Loucy (cell line): ENCODE results near the gene PIBF1.

Experiments used
- EZH2phosphoT487 ChIP-seq: fragments of 200-600 bp; IDR thresholded peaks from 2 replicates; pipeline ENCODE4 v1.6.1; 2018; ENCODE audit warnings: antibody characterized with exemption, mild to moderate bottlenecking, moderate library complexity, borderline replicate concordance
- TF ChIP-seq, protein P1 (sequence below): fragments of 200-600 bp; sonication (generic); conservative IDR thresholded peaks from 2 replicates; pipeline ENCODE4 v1.5.1; 2014; ENCODE audit warnings: mild to moderate bottlenecking, antibody characterized with exemption, low read length

DNA sequence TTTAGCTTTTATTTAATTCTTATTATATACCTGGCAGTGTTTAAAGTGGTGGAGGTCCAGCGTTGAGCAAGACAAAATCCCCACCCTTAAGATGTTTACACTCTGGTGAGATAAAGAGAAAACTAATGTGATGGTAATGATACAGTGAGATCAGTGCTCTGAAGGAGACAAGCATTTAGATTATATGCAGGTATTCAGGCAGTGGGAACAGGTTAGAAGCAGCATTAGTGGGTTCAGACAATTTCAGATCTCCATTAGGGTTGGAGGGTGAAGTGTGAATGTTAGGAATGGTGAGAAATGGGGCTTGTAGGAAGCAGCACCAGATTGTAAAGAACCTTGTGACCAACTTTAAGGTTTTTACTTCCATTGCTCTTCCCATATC, 39.0 kb downstream of the PIBF1 start:
- TF ChIP-seq, protein P1, sequence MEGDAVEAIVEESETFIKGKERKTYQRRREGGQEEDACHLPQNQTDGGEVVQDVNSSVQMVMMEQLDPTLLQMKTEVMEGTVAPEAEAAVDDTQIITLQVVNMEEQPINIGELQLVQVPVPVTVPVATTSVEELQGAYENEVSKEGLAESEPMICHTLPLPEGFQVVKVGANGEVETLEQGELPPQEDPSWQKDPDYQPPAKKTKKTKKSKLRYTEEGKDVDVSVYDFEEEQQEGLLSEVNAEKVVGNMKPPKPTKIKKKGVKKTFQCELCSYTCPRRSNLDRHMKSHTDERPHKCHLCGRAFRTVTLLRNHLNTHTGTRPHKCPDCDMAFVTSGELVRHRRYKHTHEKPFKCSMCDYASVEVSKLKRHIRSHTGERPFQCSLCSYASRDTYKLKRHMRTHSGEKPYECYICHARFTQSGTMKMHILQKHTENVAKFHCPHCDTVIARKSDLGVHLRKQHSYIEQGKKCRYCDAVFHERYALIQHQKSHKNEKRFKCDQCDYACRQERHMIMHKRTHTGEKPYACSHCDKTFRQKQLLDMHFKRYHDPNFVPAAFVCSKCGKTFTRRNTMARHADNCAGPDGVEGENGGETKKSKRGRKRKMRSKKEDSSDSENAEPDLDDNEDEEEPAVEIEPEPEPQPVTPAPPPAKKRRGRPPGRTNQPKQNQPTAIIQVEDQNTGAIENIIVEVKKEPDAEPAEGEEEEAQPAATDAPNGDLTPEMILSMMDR: no peak
- no peak for TF ChIP-seq EZH2phosphoT487
